ENCODE data around the gene CNOT11.
"Not testable (repeated sequence)": the region's sequence is repeated elsewhere in the genome, so short reads cannot be mapped to it uniquely, and the experiment has no call there.

The CNOT11 gene

GRCh38 chr2:101316568-101316967, 63.9 kb downstream of the CNOT11 start:
- H3K9me3 Mint-ChIP-seq; H3K4me3 Mint-ChIP-seq; H3K27ac Mint-ChIP-seq; intact Hi-C loops (cut with micrococcal nuclease); H3K36me3 Mint-ChIP-seq (ENCODE audit: low read depth); H3K27me3 Mint-ChIP-seq: not testable (repeated sequence)
- peaks cover 25% of the 10 kb centered on the region for H3K4me1 Mint-ChIP-seq (ENCODE audit: low read depth)

Measured in dendritic cell treated with granulocyte-macrophage colony-stimulating factor and Interleukin-4, amounts not matched to agents 40 ng/mL and 50 ng/mL, for 4 days (primary cell).